Mucosa of descending colon (tissue), 3 donors: ENCODE measurements around the gene UGT2B10. TPM values are rescaled to one million over a fixed set of nuclear protein-coding genes. Genes with fewer than 3 reads are reported as not detected.

Source experiments
- ATAC-seq: fragments of 200-7000 bp; cut with Tn5 transposase; one replicate; pipeline ENCODE4 v1.9.1; 2020; ENCODE audit warnings: mild to moderate bottlenecking, moderate library complexity
- DNase-seq, 3 donors: peaks; one replicate each; pipeline ENCODE4 v3.0.0-alpha.2; 2020
- H3K36me3 ChIP-seq: fragments of 200-600 bp; one replicate; pipeline ENCODE4 v1.8.0; 2021; ENCODE audit warnings: low read depth, mild to moderate bottlenecking
- H3K4me1 ChIP-seq: fragments of 200-600 bp; one replicate; pipeline ENCODE4 v1.8.0; 2021; ENCODE audit warnings: low read depth, mild to moderate bottlenecking
- H3K4me3 ChIP-seq: fragments of 200-600 bp; one replicate; pipeline ENCODE4 v1.8.0; 2021; ENCODE audit warnings: mild to moderate bottlenecking
- H3K9me3 ChIP-seq: fragments of 200-600 bp; one replicate; pipeline ENCODE4 v1.8.0; 2021; ENCODE audit warnings: mild to moderate bottlenecking
- intact Hi-C, 2 donors: fragments of 100-400 bp; cut with DNase I in 1 of 2; cut with micrococcal nuclease in 1 of 2; formaldehyde crosslinking; loops; one replicate each; pipeline versions ENCODE4 v1.11.0 to v1.11.1; 2022; cut with DNase I, micrococcal nuclease
- total RNA-seq, 3 donors: library from RNA; stranded (reverse); fragmentation: NEBNext Ultra II Directional in 2 of 3; extraction: Animal tissue kit (Norgen Biotek cat#: 25700) in 2 of 3; gene quantifications; one replicate each; pipeline versions ENCODE4 v1.2.1 to v1.2.4, GENCODE V29; 2021 to 2023
- TF ChIP-seq, protein P1 (sequence below): fragments of 200-600 bp; IDR thresholded peaks from one replicate; pipeline ENCODE4 v1.8.0; 2022; ENCODE audit warnings: antibody characterized with exemption, mild to moderate bottlenecking
- donor health status: DM: no; HTN: no; CAD: no; lungs with moderate emphysema.
- donor health status: DM: no; HTN: no; CAD: no.
- donor health status: DM: no; HTN: yes; CAD: no.

Gene UGT2B10
- total RNA-seq, 3 donors from 2014 or later = 0.24 to 0.46 TPM; not detected in 1

DNA sequence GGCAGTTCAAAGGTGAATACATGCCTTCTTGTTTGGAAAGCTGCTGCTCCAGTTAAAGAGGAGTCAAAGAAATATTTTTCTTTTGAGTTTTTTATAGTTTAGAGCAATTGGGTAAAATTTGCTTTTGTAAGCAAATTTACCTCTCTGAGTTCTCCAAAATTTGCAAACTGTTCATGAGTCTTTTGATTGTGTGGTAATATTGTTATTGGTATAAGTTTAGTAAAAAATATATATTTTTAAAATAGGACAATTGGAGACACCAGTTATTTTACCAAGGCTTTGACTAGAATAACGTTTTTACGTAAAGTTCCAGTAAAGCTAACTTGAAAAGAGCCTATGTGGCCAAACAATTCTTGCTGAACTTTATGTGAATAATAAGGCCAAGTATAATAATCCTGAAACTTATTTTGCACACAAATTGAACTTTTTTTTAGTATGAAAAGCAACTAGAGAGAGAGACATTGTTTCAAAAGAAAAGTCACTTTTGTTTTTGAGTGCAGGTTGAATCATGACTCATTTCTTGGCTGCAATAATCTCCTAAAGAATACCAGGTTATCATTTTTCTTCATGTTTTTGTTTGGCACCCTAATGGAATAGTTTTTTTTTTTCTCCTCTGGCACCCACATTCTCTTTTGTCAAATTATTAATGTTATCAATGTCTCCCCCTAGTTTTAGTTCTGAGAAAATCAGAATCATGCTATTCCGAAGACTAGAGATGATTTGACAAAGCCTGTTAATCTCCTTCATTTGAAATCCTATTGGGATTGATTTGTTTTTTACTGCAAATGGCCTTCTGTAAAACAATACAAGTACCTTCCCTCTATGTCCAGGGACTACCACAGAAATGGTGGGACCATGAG, 57.1 kb downstream of the UGT2B10 start:
- H3K4me1 ChIP-seq = peaks cover 4% of the 10 kb centered on the region
- intact Hi-C loops = no loop called here
- H3K36me3 ChIP-seq = no peaks in the 10 kb centered on the region
- DNase-seq (no peak), ATAC-seq (no peak)
- H3K9me3 ChIP-seq = no peaks in the 10 kb centered on the region
- TF ChIP-seq, protein P1, sequence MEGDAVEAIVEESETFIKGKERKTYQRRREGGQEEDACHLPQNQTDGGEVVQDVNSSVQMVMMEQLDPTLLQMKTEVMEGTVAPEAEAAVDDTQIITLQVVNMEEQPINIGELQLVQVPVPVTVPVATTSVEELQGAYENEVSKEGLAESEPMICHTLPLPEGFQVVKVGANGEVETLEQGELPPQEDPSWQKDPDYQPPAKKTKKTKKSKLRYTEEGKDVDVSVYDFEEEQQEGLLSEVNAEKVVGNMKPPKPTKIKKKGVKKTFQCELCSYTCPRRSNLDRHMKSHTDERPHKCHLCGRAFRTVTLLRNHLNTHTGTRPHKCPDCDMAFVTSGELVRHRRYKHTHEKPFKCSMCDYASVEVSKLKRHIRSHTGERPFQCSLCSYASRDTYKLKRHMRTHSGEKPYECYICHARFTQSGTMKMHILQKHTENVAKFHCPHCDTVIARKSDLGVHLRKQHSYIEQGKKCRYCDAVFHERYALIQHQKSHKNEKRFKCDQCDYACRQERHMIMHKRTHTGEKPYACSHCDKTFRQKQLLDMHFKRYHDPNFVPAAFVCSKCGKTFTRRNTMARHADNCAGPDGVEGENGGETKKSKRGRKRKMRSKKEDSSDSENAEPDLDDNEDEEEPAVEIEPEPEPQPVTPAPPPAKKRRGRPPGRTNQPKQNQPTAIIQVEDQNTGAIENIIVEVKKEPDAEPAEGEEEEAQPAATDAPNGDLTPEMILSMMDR = no peak
- H3K4me3 ChIP-seq = no peak overlapping the region

DNA sequence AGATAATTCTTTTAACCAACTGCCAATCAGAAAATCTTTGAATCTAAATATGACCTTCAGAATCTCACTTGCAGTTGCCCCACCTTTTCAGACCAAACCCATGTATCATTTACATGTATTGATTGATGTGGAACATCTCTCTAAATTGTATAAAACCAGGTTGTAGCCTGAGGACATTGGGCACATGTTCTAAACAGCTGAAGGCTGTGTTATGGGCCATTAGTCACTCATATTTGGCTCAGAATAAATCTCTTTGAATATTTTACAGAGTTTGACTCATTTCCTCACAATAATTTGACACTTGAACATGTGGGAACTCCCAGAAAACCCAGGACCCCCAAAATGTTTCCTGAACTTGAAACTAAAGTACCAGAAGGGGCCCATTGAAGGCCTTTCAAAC, 58.7 kb downstream of the UGT2B10 start:
- TF ChIP-seq, protein P1 = no peak
- ATAC-seq = no peak
- intact Hi-C loops = no loop called here

DNA sequence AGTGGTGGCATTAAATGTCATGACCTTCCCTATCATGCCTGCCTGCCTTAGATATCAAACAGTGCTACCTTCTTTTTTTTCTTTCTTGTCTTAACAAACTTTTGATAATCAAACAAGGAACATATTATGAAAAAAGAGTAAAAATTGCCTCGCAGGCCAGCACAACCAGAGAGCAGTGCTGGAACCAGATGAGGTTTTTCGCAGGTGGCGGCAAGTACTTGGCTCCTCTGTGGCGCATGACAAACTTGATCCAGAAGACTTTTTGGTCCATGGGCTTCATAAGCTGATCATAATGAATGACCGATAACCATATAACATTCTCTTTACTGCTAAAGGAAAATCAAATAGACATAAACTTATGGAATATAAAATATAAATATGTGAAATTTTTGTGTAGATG, 61.8 kb downstream of the UGT2B10 start:
- Histone ChIP-seq H3K4me3 (no peak overlapping the region), H3K9me3 (no peaks in the 10 kb centered on the region), H3K4me1 (peaks cover 6% of the 10 kb centered on the region), H3K36me3 (no peaks in the 10 kb centered on the region)
- ATAC-seq (no peak), DNase-seq (no peak)
- intact Hi-C loops = no loop called here
- TF ChIP-seq, protein P1 = no peak

More for the DNA sequence above, 58.7 kb downstream of the UGT2B10 start:
- no peak overlapping the region for H3K4me3 ChIP-seq
- no peak for DNase-seq
- H3K4me1 ChIP-seq = peaks cover 4% of the 10 kb centered on the region
- no peaks in the 10 kb centered on the region for H3K36me3 ChIP-seq
- H3K9me3 ChIP-seq = no peaks in the 10 kb centered on the region

DNA sequence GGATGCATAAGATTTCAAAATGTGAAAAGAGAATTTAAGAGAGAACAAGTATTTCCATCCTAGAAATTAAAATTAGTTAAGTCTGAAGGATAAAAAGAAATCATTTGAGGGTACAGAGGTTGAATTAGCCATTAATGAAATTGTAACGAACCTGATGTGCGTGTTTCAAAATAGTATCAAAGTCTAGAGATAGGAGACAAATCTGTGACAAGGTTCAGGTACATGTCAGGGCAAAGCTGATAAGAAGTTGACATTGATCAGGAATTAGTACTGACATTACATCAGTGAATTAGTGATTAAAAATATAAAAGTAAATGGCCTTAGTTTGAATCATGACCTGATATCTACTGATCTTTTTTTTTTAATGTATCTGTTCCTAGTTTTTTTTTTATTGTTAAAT, 62.3 kb downstream of the UGT2B10 start:
- intact Hi-C loops = no loop called here
- no peaks in the 10 kb centered on the region for H3K9me3 ChIP-seq
- H3K36me3 ChIP-seq = no peaks in the 10 kb centered on the region
- H3K4me1 ChIP-seq = peaks cover 2% of the 10 kb centered on the region
- ATAC-seq = no peak
- no peak overlapping the region for H3K4me3 ChIP-seq
- TF ChIP-seq, protein P1 = no peak
- DNase-seq = no peak

Other genes with a start within 250 kb of the UGT2B10 start
- gene UGT2B17, start 239.7 kb upstream of the UGT2B10 start, total RNA-seq = 1,000 to 10,000 TPM in 1 of 3 donors, 100 to 1,000 TPM in 2; 534 to 1,338 (median 703) TPM
- 100 to 1,000 TPM in 2 of 3 donors, 10 to 100 TPM in 1; 61.8 to 203 (median 133) TPM for gene UGT2B15, start 145.3 kb upstream of the UGT2B10 start, total RNA-seq
- 100 to 1,000 TPM in 1 of 3 donors, 10 to 100 TPM in 2; 37.5 to 119 (median 71.9) TPM for gene UGT2A3, start 135.8 kb downstream of the UGT2B10 start, total RNA-seq